Endothelial cell of umbilical vein (primary cell): ENCODE results near the gene TLNRD1. TPM values are rescaled to one million over a fixed set of nuclear protein-coding genes. Genes with fewer than 3 reads are reported as not detected.

ENCODE experiments used
- BruUV-seq: library from RNA; stranded (reverse); fragments of 400-500 nt; replicated peaks from 2 replicates; lab custom pipeline; 2021; lab: Mats Ljungman, UMichigan
- CTCF ChIA-PET: fragments of 300-600, 350-600 bp; sonication (Branson Sonifier 250); formaldehyde crosslinking; loops from one replicate; lab custom pipeline; 2021; ENCODE audit warnings: antibody characterized with exemption, inconsistent platforms; lab: Charles Lee
- POLR2A ChIA-PET: fragments of 300-600, 350-600 bp; sonication (Branson Sonifier 250); formaldehyde crosslinking; loops from one replicate; lab custom pipeline; 2021; ENCODE audit warnings: antibody characterized with exemption, inconsistent platforms; lab: Charles Lee
- DNase-seq: peaks from one replicate; pipeline ENCODE4 v3.0.0-alpha.2; 2011; ENCODE audit warnings: low read depth, low spot score
- FAIRE-seq: peaks from 2 replicates; lab custom pipeline; 2011; peaks lifted over from hg19 to GRCh38; lab: Jason Lieb, UNC
- H2AFZ ChIP-seq: 2 replicates; pipeline ENCODE4 v1.6.0; 2012; ENCODE audit warnings: low read depth, low read length, control low read depth, inconsistent platforms
- H3K27ac ChIP-seq: 2 replicates; pipeline ENCODE4 v1.5.1; 2011; ENCODE audit warnings: low read depth, mild to moderate bottlenecking, control low read depth, low read length, moderate library complexity; ENCODE audit not compliant: insufficient read depth
- H3K27me3 ChIP-seq, 2 experiments: 2 replicates each; pipeline versions ENCODE4 v1.6.0 to v1.6.1; 2011; ENCODE audit warnings: low read length in 2 of 2, mixed read lengths in 1 of 2; ENCODE audit not compliant: control insufficient read depth in 2 of 2, insufficient read depth in 2 of 2
- H3K36me3 ChIP-seq, 2 experiments: 2 replicates in 1 of 2; 3 replicates in 1 of 2; pipeline ENCODE4 v1.5.1; 2011; ENCODE audit warnings: low read length in 2 of 2, mild to moderate bottlenecking in 1 of 2, moderate library complexity in 1 of 2; ENCODE audit not compliant: control insufficient read depth in 2 of 2, insufficient read depth in 2 of 2; ENCODE audit errors: extremely low read depth in 1 of 2
- H3K4me1 ChIP-seq: 3 replicates; pipeline ENCODE4 v1.5.1; 2011; ENCODE audit warnings: mild to moderate bottlenecking, low read length; ENCODE audit not compliant: control insufficient read depth, insufficient read depth; ENCODE audit errors: extremely low read depth
- H3K4me2 ChIP-seq: 2 replicates; pipeline ENCODE4 v1.6.1; 2011; ENCODE audit warnings: low read length, control low read depth, mixed read lengths; ENCODE audit not compliant: insufficient read depth
- H3K4me3 ChIP-seq, 3 experiments: fragments of 200-600 bp in 1 of 3; sonication (generic), shearing (Covaris generic) in 1 of 3; replicated peaks in 1 of 3; 2 replicates each; pipeline ENCODE4 v1.5.1; 2011 to 2016; ENCODE audit warnings: control low read depth in 3 of 3, low read length in 3 of 3, mild to moderate bottlenecking in 2 of 3, inconsistent platforms in 1 of 3, low read depth in 1 of 3, moderate library complexity in 1 of 3; ENCODE audit not compliant: insufficient read depth in 1 of 3
- H3K79me2 ChIP-seq: 2 replicates; pipeline ENCODE4 v1.6.0; 2012; ENCODE audit warnings: low read length, inconsistent platforms; ENCODE audit not compliant: control insufficient read depth, insufficient read depth
- H3K9ac ChIP-seq: replicated peaks from 2 replicates; pipeline ENCODE3; 2011; ENCODE audit warnings: low read length, control low read depth; ENCODE audit not compliant: insufficient read depth; ENCODE audit errors: extremely low read depth
- H3K9me1 ChIP-seq: replicated peaks from 3 replicates; pipeline ENCODE4 v1.6.0; 2011; ENCODE audit warnings: mild to moderate bottlenecking, low read length; ENCODE audit not compliant: control insufficient read depth, insufficient read depth; ENCODE audit errors: extremely low read depth
- H3K9me3 ChIP-seq: replicated peaks from 2 replicates; pipeline ENCODE4 v1.5.1; 2012; ENCODE audit warnings: low read length, inconsistent platforms; ENCODE audit not compliant: control insufficient read depth, insufficient read depth
- H4K20me1 ChIP-seq: replicated peaks from 2 replicates; pipeline ENCODE3; 2011; ENCODE audit warnings: mild to moderate bottlenecking, low read length; ENCODE audit not compliant: control insufficient read depth, insufficient read depth; ENCODE audit errors: extremely low read depth
- EZH2 ChIP-seq: IDR thresholded peaks from 2 replicates; pipeline ENCODE4 v1.6.1; 2012; ENCODE audit warnings: borderline replicate concordance, low read depth, mild to moderate bottlenecking, moderate library complexity, low read length, inconsistent platforms; ENCODE audit not compliant: severe bottlenecking
- FOS ChIP-seq: IDR thresholded peaks from 2 replicates; pipeline ENCODE4 v1.6.1; 2011; ENCODE audit warnings: mild to moderate bottlenecking, low read length, moderate library complexity, borderline replicate concordance; ENCODE audit not compliant: insufficient read depth
- GATA2 ChIP-seq: IDR thresholded peaks from 2 replicates; pipeline ENCODE4 v1.7.0; 2011; ENCODE audit warnings: low read depth, mild to moderate bottlenecking, moderate library complexity, mixed read lengths, low read length; ENCODE audit not compliant: insufficient read length, insufficient read depth
- JUN ChIP-seq: IDR thresholded peaks from 2 replicates; pipeline ENCODE4 v1.6.1; 2011; ENCODE audit warnings: borderline replicate concordance, low read depth; ENCODE audit not compliant: insufficient read length, insufficient read depth
- MYC ChIP-seq: IDR thresholded peaks from one replicate; pipeline ENCODE4 v1.6.1; 2011; ENCODE audit warnings: mild to moderate bottlenecking, low read depth, low read length
- POLR2A ChIP-seq: IDR thresholded peaks from 2 replicates; pipeline ENCODE4 v1.6.1; 2012; ENCODE audit warnings: low read depth, mild to moderate bottlenecking, control low read depth, low read length
- POLR2AphosphoS5 ChIP-seq: IDR thresholded peaks from 2 replicates; pipeline ENCODE4 v1.6.1; 2012; ENCODE audit warnings: low read depth, mild to moderate bottlenecking, control low read depth, low read length, moderate library complexity; ENCODE audit not compliant: insufficient read depth
- dilution Hi-C: fragments of 300-500 bp; cut with MboI; formaldehyde crosslinking; loops from one replicate; pipeline ENCODE4 v1.15.0; 2019; ENCODE audit warnings: low sequenced_read_pairs; ENCODE audit not compliant: extremely low pct_ligation_motif_present
- intact Hi-C: fragments of 100-400 bp; cut with micrococcal nuclease; formaldehyde crosslinking; loops from one replicate; pipeline ENCODE4 v1.10.0; 2022
- polyA plus RNA-seq, 4 experiments: library from polyadenylated mRNA; depleted of rRNA in 3 of 4; stranded (reverse) in 3 of 4; unstranded in 1 of 4; fragments of >200 nt; gene quantifications; 2 replicates each; pipeline versions ENCODE4 v1.2.1 to v1.2.3, GENCODE V29; 2011 to 2012; ENCODE audit warnings: missing spikeins in 1 of 4
- total RNA-seq: library from RNA; stranded (reverse); gene quantifications from 2 replicates; pipeline ENCODE4 v1.2.3, GENCODE V29; 2021
- TF ChIP-seq, protein P1 (sequence below): IDR thresholded peaks from 2 replicates; pipeline ENCODE4 v1.6.1; 2011; ENCODE audit not compliant: insufficient read depth, insufficient read length
- TF ChIP-seq, protein P2 (sequence below), 2 donors: IDR thresholded peaks; 1 replicate in 1 of 2; 2 replicates in 1 of 2; pipeline ENCODE4 v1.5.1; 2011; ENCODE audit warnings: low read length in 2 of 2, mild to moderate bottlenecking in 2 of 2, moderate library complexity in 2 of 2, control low read depth in 1 of 2, inconsistent platforms in 1 of 2, low read depth in 1 of 2; ENCODE audit not compliant: insufficient read depth in 1 of 2; ENCODE audit errors: extremely low read depth in 1 of 2

Gene TLNRD1
- total and polyA plus RNA-seq, 2 donors (not counting 3 experiments of a cell fraction or from before 2014, with no cell fraction given), result 17.8 to 33.0 TPM

DNA sequence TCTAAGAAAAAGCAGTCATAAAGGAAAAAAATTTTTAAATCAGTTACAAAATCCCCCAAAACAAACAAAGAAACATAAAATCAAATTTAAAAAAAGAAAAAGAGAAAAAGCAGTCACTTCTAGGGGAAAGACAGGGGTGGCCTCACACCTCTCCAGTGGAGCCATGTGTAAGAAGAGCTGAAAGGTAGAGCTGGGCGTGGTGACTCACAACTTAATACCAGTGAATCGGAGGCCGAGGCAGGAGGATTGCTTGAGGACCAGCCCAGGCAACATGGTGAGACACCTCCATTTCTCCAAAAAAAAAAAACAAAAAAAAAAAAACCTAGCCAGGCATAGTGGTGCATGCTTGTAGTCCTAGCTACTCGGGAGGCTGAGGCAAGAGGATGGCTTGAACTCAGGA lies 25.8 kb upstream of the TLNRD1 start:
- Histone ChIP-seq H3K27me3 (no peaks in the 10 kb centered on the region), H3K4me1 (peaks cover 10% of the 10 kb centered on the region), H4K20me1 (no peaks in the 10 kb centered on the region), H3K9me1 (no peaks in the 10 kb centered on the region), H3K4me3 (no peak overlapping the region), H3K9ac (no peak overlapping the region), H3K36me3 (peaks cover 3 to 4% of the 10 kb centered on the region in 2 experiments), H2AFZ (no peak overlapping the region), H3K27ac (no peak overlapping the region), H3K79me2 (peaks cover 2% of the 10 kb centered on the region), H3K9me3 (no peaks in the 10 kb centered on the region), H3K4me2 (no peak overlapping the region)
- TF ChIP-seq POLR2A (no peak), GATA2 (no peak), MYC (no peak), POLR2AphosphoS5 (no peak), EZH2 (no peak), JUN (no peak), FOS (no peak)
- TF ChIP-seq, protein P1, sequence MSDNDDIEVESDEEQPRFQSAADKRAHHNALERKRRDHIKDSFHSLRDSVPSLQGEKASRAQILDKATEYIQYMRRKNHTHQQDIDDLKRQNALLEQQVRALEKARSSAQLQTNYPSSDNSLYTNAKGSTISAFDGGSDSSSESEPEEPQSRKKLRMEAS, result no peak
- TF ChIP-seq, protein P2, sequence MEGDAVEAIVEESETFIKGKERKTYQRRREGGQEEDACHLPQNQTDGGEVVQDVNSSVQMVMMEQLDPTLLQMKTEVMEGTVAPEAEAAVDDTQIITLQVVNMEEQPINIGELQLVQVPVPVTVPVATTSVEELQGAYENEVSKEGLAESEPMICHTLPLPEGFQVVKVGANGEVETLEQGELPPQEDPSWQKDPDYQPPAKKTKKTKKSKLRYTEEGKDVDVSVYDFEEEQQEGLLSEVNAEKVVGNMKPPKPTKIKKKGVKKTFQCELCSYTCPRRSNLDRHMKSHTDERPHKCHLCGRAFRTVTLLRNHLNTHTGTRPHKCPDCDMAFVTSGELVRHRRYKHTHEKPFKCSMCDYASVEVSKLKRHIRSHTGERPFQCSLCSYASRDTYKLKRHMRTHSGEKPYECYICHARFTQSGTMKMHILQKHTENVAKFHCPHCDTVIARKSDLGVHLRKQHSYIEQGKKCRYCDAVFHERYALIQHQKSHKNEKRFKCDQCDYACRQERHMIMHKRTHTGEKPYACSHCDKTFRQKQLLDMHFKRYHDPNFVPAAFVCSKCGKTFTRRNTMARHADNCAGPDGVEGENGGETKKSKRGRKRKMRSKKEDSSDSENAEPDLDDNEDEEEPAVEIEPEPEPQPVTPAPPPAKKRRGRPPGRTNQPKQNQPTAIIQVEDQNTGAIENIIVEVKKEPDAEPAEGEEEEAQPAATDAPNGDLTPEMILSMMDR (IDR thresholded peaks at IDR 0.05; ENCODE audit: extremely low read depth in 1 of 2, insufficient read depth in 1 of 2, low read depth in 1 of 2, low read length in 2 of 2), result no peak
- POLR2A ChIA-PET, result no interaction called here
- intact Hi-C loops, result loop anchor here (5.0 kb wide), 1 partner anchor 83 kb away; no protein-coding TSS in a partner anchor
- FAIRE-seq (peak; percentile 55), DNase-seq (no peak)
- CTCF ChIA-PET, result interaction anchor here (1.0 to 4.6 kb wide), 5 partner anchors 40 to 407 kb away, joined by 3 to 199 read pairs (median 7); no protein-coding TSS in a partner anchor
- dilution Hi-C loops, result no loop called here
- BruUV-seq, result no TSS peak
